Stimulated activated CD4-positive, alpha-beta T cell treated with anti-CD3 and anti-CD28 coated beads, Interleukin-1b, Interleukin-23, amount 100 ng/mL, for 1 hour (primary cell): ENCODE results near the gene SHFL.

Experiments
- DNase-seq, 2 donors: peaks; one replicate each; pipeline ENCODE4 v3.0.0-alpha.2; 2020; ENCODE audit warnings: low read depth in 2 of 2

SHFL gene

GRCh38 chr19:10132905-10133304 is 46.8 kb downstream of the SHFL start:
- no peak for DNase-seq

DNA sequence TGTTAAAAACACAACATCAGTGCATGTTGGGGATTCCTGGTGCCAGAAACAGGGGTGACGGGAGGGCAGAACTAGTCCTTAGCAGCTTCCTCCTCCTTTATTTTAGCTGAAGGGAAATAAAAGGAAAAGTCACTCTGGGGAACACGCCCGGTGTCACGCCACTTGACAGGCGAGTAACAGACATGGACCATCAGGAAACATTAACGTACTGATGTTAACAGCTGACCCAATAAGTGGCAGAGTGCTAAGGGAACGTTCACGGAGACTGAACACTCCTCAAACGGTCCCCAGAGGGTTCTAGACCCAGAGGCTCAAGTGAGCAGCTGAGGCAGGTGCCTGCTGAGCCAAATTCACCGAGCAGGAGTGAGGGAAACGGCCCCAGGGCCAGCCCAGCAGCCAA is 47.5 kb downstream of the SHFL start:
- no peak for DNase-seq

GRCh38 chr19:10134040-10134439 is 47.9 kb downstream of the SHFL start:
- DNase-seq = no peak

GRCh38 chr19:10135551-10136334 is 49.6 kb downstream of the SHFL start:
- no peak for DNase-seq

DNA sequence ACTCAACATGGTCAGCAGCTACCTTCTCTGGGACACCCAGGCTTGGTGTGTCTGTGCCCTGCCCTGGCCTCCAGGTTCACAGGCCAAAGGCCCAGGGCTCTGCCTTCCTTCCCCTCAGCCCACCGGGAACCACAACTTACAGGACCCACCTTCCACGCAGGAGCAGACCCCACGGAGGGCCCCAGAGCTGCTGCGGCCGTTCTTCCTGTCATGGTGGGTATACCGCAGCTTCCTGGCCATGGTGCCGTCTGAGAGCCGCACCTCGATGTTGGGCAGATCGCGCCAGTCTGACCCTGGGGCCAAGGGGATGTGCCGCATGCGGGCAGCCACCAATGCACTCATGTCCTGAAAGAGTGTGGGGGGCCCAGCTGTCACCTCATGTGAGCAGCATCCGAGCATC is 50.8 kb downstream of the SHFL start:
- no peak for DNase-seq

DNA sequence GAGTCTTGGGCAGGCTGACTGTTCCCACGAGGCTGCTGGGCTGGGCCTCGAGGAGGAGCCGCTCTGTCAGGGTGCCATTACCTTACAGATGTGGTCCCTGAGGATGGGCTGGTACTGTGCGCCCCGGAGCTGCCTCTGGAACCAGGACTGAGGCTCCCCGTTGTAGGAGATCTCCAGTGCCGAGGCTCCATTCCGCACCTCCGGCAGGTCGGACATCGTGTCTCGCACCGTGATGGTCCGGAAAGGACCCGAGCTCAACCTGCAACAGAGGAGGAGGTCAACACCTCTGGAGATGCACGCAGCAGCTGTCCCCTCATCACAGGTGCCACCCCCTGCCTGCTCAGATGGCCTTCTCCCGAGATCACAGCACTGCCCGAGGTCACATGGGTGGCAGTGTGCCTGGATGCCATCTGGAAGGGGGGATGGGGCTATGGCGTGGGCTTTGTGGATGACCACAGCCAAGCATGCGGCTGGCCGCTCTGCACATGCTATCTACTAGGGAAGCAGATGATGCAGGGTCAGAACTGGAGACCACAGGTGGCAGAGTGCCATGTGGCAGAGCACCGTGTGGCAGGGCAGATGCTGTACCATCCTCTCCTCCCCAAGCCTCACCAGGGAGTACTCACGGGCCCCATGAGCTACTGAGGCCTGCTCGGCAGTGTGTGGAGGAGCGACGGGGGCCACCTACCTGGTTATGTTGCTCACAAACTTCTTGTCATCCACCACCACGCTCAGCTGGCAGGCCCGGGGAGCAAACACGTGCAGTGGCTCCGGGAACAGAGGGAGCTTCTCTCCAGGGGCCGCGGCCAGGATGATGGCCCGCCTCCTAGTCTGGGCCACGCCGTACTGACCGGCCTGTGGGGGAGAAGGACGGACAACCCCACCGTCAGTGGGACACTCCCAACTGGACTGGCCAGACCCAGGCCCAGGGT is 51.9 kb downstream of the SHFL start:
- no peak for DNase-seq

GRCh38 chr19:10138879-10139795 is 53.0 kb downstream of the SHFL start:
- no peak for DNase-seq

DNA sequence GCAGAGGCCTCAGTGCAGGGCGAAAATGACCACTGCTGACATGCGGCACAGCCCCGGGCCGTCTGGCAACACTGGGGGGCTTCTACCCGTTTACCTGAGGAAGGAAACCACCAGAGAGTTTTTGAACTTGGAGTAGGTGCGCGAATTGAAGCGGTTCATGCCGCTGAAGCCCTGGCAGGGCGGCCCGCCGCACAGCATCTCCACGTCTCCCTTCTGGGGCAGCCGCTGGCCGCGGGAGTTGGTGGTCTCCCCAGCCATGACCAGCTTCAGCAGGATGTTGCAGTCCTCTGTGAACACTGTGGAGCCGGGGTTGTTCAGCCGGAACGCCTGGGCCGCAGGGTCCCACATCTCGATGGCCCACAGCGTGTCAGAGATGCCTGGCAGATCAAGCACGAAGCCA is 53.8 kb downstream of the SHFL start:
- DNase-seq = no peak

DNA sequence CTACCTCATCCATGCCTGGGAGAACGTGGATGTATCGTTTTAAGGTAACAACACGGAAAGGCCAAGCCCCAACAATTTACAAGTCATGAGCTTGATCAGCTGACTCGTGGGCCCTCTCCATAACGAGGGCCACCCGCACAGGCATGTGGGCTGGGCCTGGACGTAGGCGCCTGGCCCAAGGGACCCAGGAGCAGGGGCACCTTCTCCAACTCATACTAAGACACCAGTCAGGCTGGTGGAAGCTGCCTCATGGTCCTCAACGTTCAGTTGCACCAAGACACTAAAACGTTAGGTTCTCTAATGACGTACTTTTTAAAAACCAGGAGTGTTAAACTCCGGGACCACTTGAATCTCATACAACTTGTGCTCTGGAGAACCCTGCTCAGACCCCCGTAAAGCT is 55.4 kb downstream of the SHFL start:
- no peak for DNase-seq

DNA sequence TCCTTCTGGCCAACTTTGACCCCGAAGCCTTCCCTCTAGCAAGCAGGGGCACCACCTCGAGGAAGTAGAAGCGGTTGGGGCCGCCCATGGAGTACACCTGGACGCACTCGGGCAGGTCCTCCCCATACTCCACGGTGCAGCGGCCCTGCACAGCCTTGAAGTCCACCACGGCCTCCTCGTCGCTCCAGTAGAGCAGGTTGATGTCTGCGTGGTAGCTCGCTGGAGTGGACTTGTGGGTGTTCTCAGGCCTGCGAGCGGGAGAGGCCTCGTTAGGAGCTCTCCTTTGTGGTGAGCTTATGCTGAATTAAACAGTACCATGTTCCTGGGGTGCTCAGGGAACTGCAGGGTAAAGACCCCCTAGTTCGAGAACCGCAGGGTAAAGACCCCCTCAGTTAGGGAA is 55.9 kb downstream of the SHFL start:
- no peak for DNase-seq
